GM18873 (cell line): ENCODE results near the gene NSDHL.

Experiments
- ATAC-seq: cut with Tn5 transposase; IDR thresholded peaks from one replicate; pipeline ENCODE4 v1.9.1; 2021; ENCODE audit warnings: mild to moderate bottlenecking, moderate library complexity, moderate number of reproducible peaks; ENCODE audit not compliant: unreplicated experiment, low FRiP score

The NSDHL gene

GRCh38 chrX:152892999-152893891 lies 62.4 kb downstream of the NSDHL start:
- ATAC-seq: no peak

GRCh38 chrX:152893980-152894610 lies 63.2 kb downstream of the NSDHL start:
- no peak for ATAC-seq

- no peak for ATAC-seq
Measured at GRCh38 chrX:152895121-152895520, 64.3 kb downstream of the NSDHL start.

- ATAC-seq: no peak
Measured at GRCh38 chrX:152895724-152896420, 65.0 kb downstream of the NSDHL start.

- no peak for ATAC-seq
Measured at GRCh38 chrX:152896450-152896849, 65.6 kb downstream of the NSDHL start.

GRCh38 chrX:152897222-152898131 lies 66.6 kb downstream of the NSDHL start, which contains the start of gene ZNF185:
Gene ZNF185, plus strand, starts transcription at chrX:152898067. Its CDS starts 16,423 bp downstream, at chrX:152914490.
- ATAC-seq: no peak

GRCh38 chrX:152898442-152898841 lies 67.6 kb downstream of the NSDHL start:
- no peak for ATAC-seq

GRCh38 chrX:152899111-152899873 lies 68.4 kb downstream of the NSDHL start:
- no peak for ATAC-seq

GRCh38 chrX:152899874-152900719 lies 69.2 kb downstream of the NSDHL start:
- ATAC-seq: no peak

GRCh38 chrX:152900937-152901445 lies 70.1 kb downstream of the NSDHL start:
- ATAC-seq: no peak

GRCh38 chrX:152901816-152902501 lies 71.1 kb downstream of the NSDHL start:
- no peak for ATAC-seq

- no peak for ATAC-seq
Measured at GRCh38 chrX:152902502-152902820, 71.6 kb downstream of the NSDHL start.

GRCh38 chrX:152903589-152903988 lies 72.7 kb downstream of the NSDHL start:
- ATAC-seq: no peak

GRCh38 chrX:152904151-152905080 lies 73.6 kb downstream of the NSDHL start:
- ATAC-seq: no peak

GRCh38 chrX:152905081-152905420 lies 74.2 kb downstream of the NSDHL start:
- no peak for ATAC-seq

- no peak for ATAC-seq
Measured at GRCh38 chrX:152907084-152907651, 76.3 kb downstream of the NSDHL start.

GRCh38 chrX:152908486-152908885 lies 77.6 kb downstream of the NSDHL start:
- ATAC-seq: no peak
